Adipocyte (in vitro differentiated cells): ENCODE results near the gene CCDC8.

Experiments
- DNase-seq: peaks from one replicate; pipeline ENCODE4 v3.0.0-alpha.2; 2015; ENCODE audit warnings: low read depth
- H3K27me3 ChIP-seq: replicated peaks from 2 replicates; pipeline ENCODE4 v1.7.0; 2013; ENCODE audit warnings: mild to moderate bottlenecking, low read length, moderate library complexity; ENCODE audit not compliant: control insufficient read depth, insufficient read depth
- H3K36me3 ChIP-seq: 2 replicates; pipeline ENCODE4 v1.7.0; 2013; ENCODE audit warnings: low read length, mild to moderate bottlenecking, moderate library complexity; ENCODE audit not compliant: control insufficient read depth, insufficient read depth, severe bottlenecking
- H3K4me1 ChIP-seq: 2 replicates; pipeline ENCODE4 v1.7.0; 2013; ENCODE audit warnings: mild to moderate bottlenecking, low read length, moderate library complexity; ENCODE audit not compliant: control insufficient read depth, insufficient read depth
- H3K4me3 ChIP-seq: 2 replicates; pipeline ENCODE4 v1.7.0; 2013; ENCODE audit warnings: mild to moderate bottlenecking, low read length, moderate library complexity
- H3K9ac ChIP-seq: 2 replicates; pipeline ENCODE4 v1.7.0; 2013; ENCODE audit warnings: mild to moderate bottlenecking, low read length, moderate library complexity
- H3K9me3 ChIP-seq: 2 replicates; pipeline ENCODE4 v1.7.0; 2013; ENCODE audit warnings: mild to moderate bottlenecking, low read length, moderate library complexity; ENCODE audit not compliant: control insufficient read depth

The CCDC8 gene

GRCh38 chr19:46387713-46388130, 25.6 kb downstream of the CCDC8 start:
- Histone ChIP-seq H3K4me3 (no peak overlapping the region), H3K36me3 (peaks cover 69% of the 10 kb centered on the region), H3K9me3 (no peaks in the 10 kb centered on the region), H3K9ac (no peak overlapping the region), H3K27me3 (no peaks in the 10 kb centered on the region), H3K4me1 (peaks cover 21% of the 10 kb centered on the region)
- no peak for DNase-seq

GRCh38 chr19:46386996-46387712, 26.2 kb downstream of the CCDC8 start:
- Histone ChIP-seq H3K4me3 (no peak overlapping the region), H3K27me3 (no peaks in the 10 kb centered on the region), H3K9me3 (no peaks in the 10 kb centered on the region), H3K4me1 (peaks cover 19% of the 10 kb centered on the region), H3K36me3 (peaks cover 75% of the 10 kb centered on the region), H3K9ac (no peak overlapping the region)
- DNase-seq, result no peak

- peaks cover 77% of the 10 kb centered on the region for H3K36me3 ChIP-seq
- H3K4me3 ChIP-seq, result no peak overlapping the region
- H3K9me3 ChIP-seq, result no peaks in the 10 kb centered on the region
- H3K27me3 ChIP-seq, result no peaks in the 10 kb centered on the region
- no peak for DNase-seq
- H3K9ac ChIP-seq, result no peak overlapping the region
- peaks cover 16% of the 10 kb centered on the region for H3K4me1 ChIP-seq
These were observed 27.2 kb downstream of the CCDC8 start for GRCh38 chr19:46386151-46386550.

GRCh38 chr19:46385636-46386035, 27.7 kb downstream of the CCDC8 start:
- no peak for DNase-seq
- no peaks in the 10 kb centered on the region for H3K9me3 ChIP-seq
- peaks cover 13% of the 10 kb centered on the region for H3K4me1 ChIP-seq
- H3K36me3 ChIP-seq, result peaks cover 82% of the 10 kb centered on the region
- no peaks in the 10 kb centered on the region for H3K27me3 ChIP-seq
- H3K4me3 ChIP-seq, result no peak overlapping the region
- H3K9ac ChIP-seq, result no peak overlapping the region

- no peak overlapping the region for H3K4me3 ChIP-seq
- H3K9me3 ChIP-seq, result no peaks in the 10 kb centered on the region
- H3K36me3 ChIP-seq, result peaks cover 84% of the 10 kb centered on the region
- no peak for DNase-seq
- no peak overlapping the region for H3K9ac ChIP-seq
- H3K27me3 ChIP-seq, result no peaks in the 10 kb centered on the region
- H3K4me1 ChIP-seq, result peaks cover 11% of the 10 kb centered on the region
These were observed 29.0 kb downstream of the CCDC8 start for GRCh38 chr19:46384396-46384795.

GRCh38 chr19:46383846-46384245, 29.5 kb downstream of the CCDC8 start:
- Histone ChIP-seq H3K27me3 (no peaks in the 10 kb centered on the region), H3K4me3 (no peak overlapping the region), H3K36me3 (peaks cover 79% of the 10 kb centered on the region), H3K9me3 (no peaks in the 10 kb centered on the region), H3K4me1 (peaks cover 16% of the 10 kb centered on the region), H3K9ac (no peak overlapping the region)
- DNase-seq, result no peak

GRCh38 chr19:46383171-46383815, 30.1 kb downstream of the CCDC8 start:
- DNase-seq, result no peak
- no peaks in the 10 kb centered on the region for H3K9me3 ChIP-seq
- no peaks in the 10 kb centered on the region for H3K27me3 ChIP-seq
- H3K4me3 ChIP-seq, result no peak overlapping the region
- no peak overlapping the region for H3K9ac ChIP-seq
- peaks cover 20% of the 10 kb centered on the region for H3K4me1 ChIP-seq
- H3K36me3 ChIP-seq, result peaks cover 73% of the 10 kb centered on the region

- peak overlapping the region; percentile 42 for H3K9ac ChIP-seq
- peaks cover 68% of the 10 kb centered on the region for H3K36me3 ChIP-seq
- DNase-seq, result no peak
- peaks cover 33% of the 10 kb centered on the region for H3K4me1 ChIP-seq
- no peaks in the 10 kb centered on the region for H3K27me3 ChIP-seq
- no peaks in the 10 kb centered on the region for H3K9me3 ChIP-seq
- no peak overlapping the region for H3K4me3 ChIP-seq
These were observed 31.5 kb downstream of the CCDC8 start for GRCh38 chr19:46381756-46382345.

GRCh38 chr19:46381346-46381745, 32.0 kb downstream of the CCDC8 start:
- Histone ChIP-seq H3K9ac (peak overlapping the region; percentile 42), H3K27me3 (no peaks in the 10 kb centered on the region), H3K36me3 (peaks cover 72% of the 10 kb centered on the region), H3K4me3 (no peak overlapping the region), H3K9me3 (no peaks in the 10 kb centered on the region), H3K4me1 (peaks cover 35% of the 10 kb centered on the region)
- DNase-seq, result no peak

- H3K9ac ChIP-seq, result no peak overlapping the region
- no peak overlapping the region for H3K4me3 ChIP-seq
- H3K27me3 ChIP-seq, result no peaks in the 10 kb centered on the region
- no peak for DNase-seq
- no peaks in the 10 kb centered on the region for H3K9me3 ChIP-seq
- H3K4me1 ChIP-seq, result peaks cover 35% of the 10 kb centered on the region
- H3K36me3 ChIP-seq, result peaks cover 76% of the 10 kb centered on the region
These were observed 32.7 kb downstream of the CCDC8 start for GRCh38 chr19:46380690-46381089.

GRCh38 chr19:46378268-46378667, 35.1 kb downstream of the CCDC8 start:
- H3K9me3 ChIP-seq, result no peaks in the 10 kb centered on the region
- H3K4me3 ChIP-seq, result peak overlapping the region; percentile 64
- peaks cover 58% of the 10 kb centered on the region for H3K36me3 ChIP-seq
- DNase-seq, result peak; percentile 94
- peaks cover 44% of the 10 kb centered on the region for H3K4me1 ChIP-seq
- H3K27me3 ChIP-seq, result no peaks in the 10 kb centered on the region
- peak overlapping the region; percentile 80 for H3K9ac ChIP-seq
